SK-N-SH treated with all-trans-retinoic acid at 6 μM for 48 hours (cell line): Measurements from ENCODE around the gene SPATA46.

Experiments used
- ATAC-seq: fragments of 200-7000 bp; cut with Tn5 transposase; 3 replicates; pipeline ENCODE4 v1.9.1; 2020; ENCODE audit warnings: mild to moderate bottlenecking, moderate library complexity
- ARNTL ChIP-seq: fragments of 450-650 bp; formaldehyde crosslinking; IDR thresholded peaks from 2 replicates; pipeline ENCODE4 v1.5.0; 2020; ENCODE audit warnings: low read depth, mild to moderate bottlenecking, moderate library complexity, borderline replicate concordance
- BACH2 ChIP-seq: fragments of 250-450 bp; sonication (Bioruptor Pico); IDR thresholded peaks from 2 replicates; pipeline ENCODE4 v1.9.0; 2021; ENCODE audit warnings: mild to moderate bottlenecking, borderline replicate concordance
- CSDC2 ChIP-seq: fragments of 250-450 bp; sonication (Bioruptor Pico); IDR thresholded peaks from 2 replicates; pipeline ENCODE4 v1.5.0; 2020; ENCODE audit warnings: mild to moderate bottlenecking, moderate library complexity
- GLIS3 ChIP-seq: fragments of 250-450 bp; sonication (Bioruptor Pico); IDR thresholded peaks from 2 replicates; pipeline ENCODE4 v1.5.0; 2020; ENCODE audit warnings: mild to moderate bottlenecking, moderate library complexity
- ISL1 ChIP-seq: fragments of 250-450 bp; sonication (Bioruptor Pico); IDR thresholded peaks from 2 replicates; pipeline ENCODE4 v2.1.2; 2022; ENCODE audit warnings: mild to moderate bottlenecking, moderate library complexity
- OSR1 ChIP-seq: fragments of 250-450 bp; sonication (Bioruptor Pico); IDR thresholded peaks from 2 replicates; pipeline ENCODE4 v1.8.0; 2022; ENCODE audit warnings: moderate library complexity, mild to moderate bottlenecking, inconsistent platforms
- PPARA ChIP-seq: fragments of 250-450 bp; sonication (Bioruptor Pico); IDR thresholded peaks from 2 replicates; pipeline ENCODE4 v1.5.0; 2020; ENCODE audit warnings: mild to moderate bottlenecking, borderline replicate concordance
- RARB ChIP-seq: fragments of 250-450 bp; sonication (Bioruptor Pico); IDR thresholded peaks from 2 replicates; pipeline ENCODE4 v1.8.0; 2021; ENCODE audit warnings: mild to moderate bottlenecking, moderate library complexity
- TCF4 ChIP-seq: fragments of 250-450 bp; sonication (Bioruptor Pico); IDR thresholded peaks from 2 replicates; pipeline ENCODE4 v1.8.0; 2021; ENCODE audit warnings: mild to moderate bottlenecking, moderate library complexity, borderline replicate concordance
- TOX ChIP-seq: fragments of 250-450 bp; sonication (Bioruptor Pico); IDR thresholded peaks from 2 replicates; pipeline ENCODE4 v1.8.0; 2021; ENCODE audit warnings: mild to moderate bottlenecking, moderate library complexity, borderline replicate concordance
- ZC3H10 ChIP-seq: fragments of 250-450 bp; sonication (Bioruptor Pico); IDR thresholded peaks from 2 replicates; pipeline ENCODE4 v1.5.1; 2021; ENCODE audit warnings: mild to moderate bottlenecking, moderate library complexity
- ZFP3 ChIP-seq: fragments of 250-450 bp; sonication (Bioruptor Pico); IDR thresholded peaks from 2 replicates; pipeline ENCODE4 v1.5.0; 2020; ENCODE audit warnings: mild to moderate bottlenecking, moderate library complexity
- ZFP30 ChIP-seq: fragments of 450-650 bp; formaldehyde crosslinking; IDR thresholded peaks from 2 replicates; pipeline ENCODE4 v1.5.0; 2022; ENCODE audit warnings: mild to moderate bottlenecking, moderate library complexity
- ZNF70 ChIP-seq: fragments of 450-650 bp; formaldehyde crosslinking; IDR thresholded peaks from 2 replicates; pipeline ENCODE4 v1.5.0; 2020; ENCODE audit warnings: mild to moderate bottlenecking, moderate library complexity
- ZNF8 ChIP-seq: fragments of 450-650 bp; formaldehyde crosslinking; IDR thresholded peaks from 2 replicates; pipeline ENCODE4 v1.5.0; 2020; ENCODE audit warnings: mild to moderate bottlenecking, moderate library complexity
- TF ChIP-seq, protein P1 (sequence below): fragments of 250-450 bp; sonication (Bioruptor Pico); IDR thresholded peaks from 2 replicates; pipeline ENCODE4 v1.8.0; 2020; ENCODE audit warnings: mild to moderate bottlenecking, moderate library complexity, borderline replicate concordance
- TF ChIP-seq, protein P2 (sequence below): fragments of 250-450 bp; sonication (Bioruptor Pico); IDR thresholded peaks from 2 replicates; pipeline ENCODE4 v1.8.0; 2021; ENCODE audit warnings: low read depth, mild to moderate bottlenecking, moderate library complexity, borderline replicate concordance
- TF ChIP-seq, protein P3 (sequence below): fragments of 250-450 bp; sonication (Bioruptor Pico); IDR thresholded peaks from 2 replicates; pipeline ENCODE4 v1.5.1; 2021; ENCODE audit warnings: mild to moderate bottlenecking, moderate library complexity
- TF ChIP-seq, protein P4 (sequence below): fragments of 250-450 bp; sonication (Bioruptor Pico); IDR thresholded peaks from 2 replicates; pipeline ENCODE4 v1.5.1; 2020; ENCODE audit warnings: low read depth, mild to moderate bottlenecking, moderate library complexity
- TF ChIP-seq, protein P5 (sequence below): fragments of 250-450 bp; sonication (Bioruptor Pico); IDR thresholded peaks from 2 replicates; pipeline ENCODE4 v1.5.0; 2020; ENCODE audit warnings: mild to moderate bottlenecking, moderate library complexity

Gene SPATA46

DNA sequence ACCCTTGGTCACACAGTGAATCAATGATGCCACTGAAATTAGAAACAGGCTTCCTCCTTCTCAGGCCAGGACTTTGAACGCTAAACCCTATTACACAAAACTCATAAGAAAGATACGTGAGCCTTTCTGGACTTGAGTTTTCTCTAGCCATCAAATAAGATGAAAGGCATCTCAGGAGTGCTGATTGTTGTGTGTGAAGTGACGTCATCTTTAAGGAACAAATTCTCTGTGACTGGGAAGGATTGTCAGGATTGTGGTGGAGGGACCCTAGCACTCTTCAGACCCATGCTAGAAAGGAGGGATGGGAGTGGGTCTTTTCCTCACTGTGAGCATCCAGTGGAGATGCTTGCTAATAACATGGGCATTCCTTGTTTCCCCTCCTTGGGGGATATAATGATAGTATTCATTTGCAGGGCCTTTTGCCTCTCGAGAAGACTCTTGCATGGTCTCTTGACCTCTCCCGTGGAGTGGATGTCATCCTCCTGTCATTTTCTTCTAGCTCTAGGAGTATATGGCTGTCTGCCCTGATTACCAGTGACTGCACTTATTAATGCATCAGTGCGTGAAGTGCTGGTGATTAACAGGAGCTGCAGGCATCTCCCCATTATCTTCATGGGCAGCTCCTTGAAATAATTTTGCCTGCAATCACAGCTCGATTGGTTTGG, 39.9 kb downstream of the SPATA46 start:
- ATAC-seq: no peak
- TF ChIP-seq, protein P1, sequence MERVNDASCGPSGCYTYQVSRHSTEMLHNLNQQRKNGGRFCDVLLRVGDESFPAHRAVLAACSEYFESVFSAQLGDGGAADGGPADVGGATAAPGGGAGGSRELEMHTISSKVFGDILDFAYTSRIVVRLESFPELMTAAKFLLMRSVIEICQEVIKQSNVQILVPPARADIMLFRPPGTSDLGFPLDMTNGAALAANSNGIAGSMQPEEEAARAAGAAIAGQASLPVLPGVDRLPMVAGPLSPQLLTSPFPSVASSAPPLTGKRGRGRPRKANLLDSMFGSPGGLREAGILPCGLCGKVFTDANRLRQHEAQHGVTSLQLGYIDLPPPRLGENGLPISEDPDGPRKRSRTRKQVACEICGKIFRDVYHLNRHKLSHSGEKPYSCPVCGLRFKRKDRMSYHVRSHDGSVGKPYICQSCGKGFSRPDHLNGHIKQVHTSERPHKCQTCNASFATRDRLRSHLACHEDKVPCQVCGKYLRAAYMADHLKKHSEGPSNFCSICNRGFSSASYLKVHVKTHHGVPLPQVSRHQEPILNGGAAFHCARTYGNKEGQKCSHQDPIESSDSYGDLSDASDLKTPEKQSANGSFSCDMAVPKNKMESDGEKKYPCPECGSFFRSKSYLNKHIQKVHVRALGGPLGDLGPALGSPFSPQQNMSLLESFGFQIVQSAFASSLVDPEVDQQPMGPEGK (CRISPR knock-in tag): no peak
- no peak for TF ChIP-seq PPARA (CRISPR knock-in tag)
- TF ChIP-seq, protein P2, sequence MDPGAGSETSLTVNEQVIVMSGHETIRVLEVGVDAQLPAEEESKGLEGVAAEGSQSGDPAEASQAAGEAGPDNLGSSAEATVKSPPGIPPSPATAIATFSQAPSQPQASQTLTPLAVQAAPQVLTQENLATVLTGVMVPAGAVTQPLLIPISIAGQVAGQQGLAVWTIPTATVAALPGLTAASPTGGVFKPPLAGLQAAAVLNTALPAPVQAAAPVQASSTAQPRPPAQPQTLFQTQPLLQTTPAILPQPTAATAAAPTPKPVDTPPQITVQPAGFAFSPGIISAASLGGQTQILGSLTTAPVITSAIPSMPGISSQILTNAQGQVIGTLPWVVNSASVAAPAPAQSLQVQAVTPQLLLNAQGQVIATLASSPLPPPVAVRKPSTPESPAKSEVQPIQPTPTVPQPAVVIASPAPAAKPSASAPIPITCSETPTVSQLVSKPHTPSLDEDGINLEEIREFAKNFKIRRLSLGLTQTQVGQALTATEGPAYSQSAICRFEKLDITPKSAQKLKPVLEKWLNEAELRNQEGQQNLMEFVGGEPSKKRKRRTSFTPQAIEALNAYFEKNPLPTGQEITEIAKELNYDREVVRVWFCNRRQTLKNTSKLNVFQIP (CRISPR knock-in tag): no peak
- TF ChIP-seq TOX: no peak
- TF ChIP-seq ZFP3: no peak
- no peak for TF ChIP-seq ZFP30 (CRISPR knock-in tag)
- TF ChIP-seq, protein P3, sequence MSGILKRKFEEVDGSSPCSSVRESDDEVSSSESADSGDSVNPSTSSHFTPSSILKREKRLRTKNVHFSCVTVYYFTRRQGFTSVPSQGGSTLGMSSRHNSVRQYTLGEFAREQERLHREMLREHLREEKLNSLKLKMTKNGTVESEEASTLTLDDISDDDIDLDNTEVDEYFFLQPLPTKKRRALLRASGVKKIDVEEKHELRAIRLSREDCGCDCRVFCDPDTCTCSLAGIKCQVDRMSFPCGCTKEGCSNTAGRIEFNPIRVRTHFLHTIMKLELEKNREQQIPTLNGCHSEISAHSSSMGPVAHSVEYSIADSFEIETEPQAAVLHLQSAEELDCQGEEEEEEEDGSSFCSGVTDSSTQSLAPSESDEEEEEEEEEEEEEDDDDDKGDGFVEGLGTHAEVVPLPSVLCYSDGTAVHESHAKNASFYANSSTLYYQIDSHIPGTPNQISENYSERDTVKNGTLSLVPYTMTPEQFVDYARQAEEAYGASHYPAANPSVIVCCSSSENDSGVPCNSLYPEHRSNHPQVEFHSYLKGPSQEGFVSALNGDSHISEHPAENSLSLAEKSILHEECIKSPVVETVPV: no peak
- TF ChIP-seq, all 23 proteins: peak for 0

DNA sequence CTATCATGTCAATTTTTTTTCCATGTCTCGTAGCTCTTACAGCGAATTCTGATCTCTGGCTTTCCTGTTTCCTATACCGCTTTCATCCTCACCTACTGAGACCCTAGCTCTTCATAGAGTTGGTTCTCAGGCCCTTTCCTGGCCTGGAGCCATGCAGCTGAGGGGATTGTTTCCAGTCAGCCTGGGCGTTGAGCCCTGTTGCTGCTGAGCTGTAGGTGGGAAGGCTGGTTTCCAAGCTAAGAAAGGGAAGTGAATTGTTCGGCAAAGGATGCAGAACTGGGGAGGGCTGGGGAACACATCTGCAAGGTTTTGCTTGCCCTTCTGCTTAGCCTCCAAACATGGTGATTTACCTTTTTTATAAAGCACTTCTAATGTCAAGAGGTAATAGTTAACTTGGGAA, 41.5 kb downstream of the SPATA46 start:
- ATAC-seq: no peak

DNA sequence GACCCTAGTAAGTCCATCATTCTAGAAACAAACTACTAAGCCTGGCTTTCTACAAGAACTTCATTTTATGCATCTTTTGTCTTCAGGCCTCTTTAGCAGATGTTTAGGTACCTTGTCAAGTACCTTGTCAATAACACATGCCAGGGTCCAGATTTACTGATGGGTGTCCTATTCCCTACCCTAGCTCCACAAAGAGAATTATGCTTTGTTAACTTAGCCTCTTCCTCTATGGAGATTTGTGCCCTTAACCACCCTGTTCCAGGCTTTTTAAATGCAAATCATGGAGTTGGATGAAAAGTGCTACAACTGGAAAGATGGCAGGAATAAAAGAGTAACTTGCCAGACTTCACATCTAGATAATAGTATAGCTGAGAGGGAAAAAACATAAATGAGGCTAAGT, 42.7 kb downstream of the SPATA46 start:
- no peak for TF ChIP-seq ARNTL (CRISPR knock-in tag)
- TF ChIP-seq PPARA (CRISPR knock-in tag): no peak
- TF ChIP-seq GLIS3 (CRISPR knock-in tag): no peak
- TF ChIP-seq, protein P3: no peak
- no peak for TF ChIP-seq OSR1 (CRISPR knock-in tag)
- TF ChIP-seq TOX: no peak
- TF ChIP-seq BACH2 (CRISPR knock-in tag): no peak
- TF ChIP-seq ZFP3: no peak
- no peak for TF ChIP-seq ISL1 (CRISPR knock-in tag)
- TF ChIP-seq, protein P4, sequence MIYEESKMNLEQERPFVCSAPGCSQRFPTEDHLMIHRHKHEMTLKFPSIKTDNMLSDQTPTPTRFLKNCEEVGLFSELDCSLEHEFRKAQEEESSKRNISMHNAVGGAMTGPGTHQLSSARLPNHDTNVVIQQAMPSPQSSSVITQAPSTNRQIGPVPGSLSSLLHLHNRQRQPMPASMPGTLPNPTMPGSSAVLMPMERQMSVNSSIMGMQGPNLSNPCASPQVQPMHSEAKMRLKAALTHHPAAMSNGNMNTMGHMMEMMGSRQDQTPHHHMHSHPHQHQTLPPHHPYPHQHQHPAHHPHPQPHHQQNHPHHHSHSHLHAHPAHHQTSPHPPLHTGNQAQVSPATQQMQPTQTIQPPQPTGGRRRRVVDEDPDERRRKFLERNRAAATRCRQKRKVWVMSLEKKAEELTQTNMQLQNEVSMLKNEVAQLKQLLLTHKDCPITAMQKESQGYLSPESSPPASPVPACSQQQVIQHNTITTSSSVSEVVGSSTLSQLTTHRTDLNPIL: no peak
- TF ChIP-seq ZNF70: no peak
- TF ChIP-seq ZNF8 (CRISPR knock-in tag): no peak
- no peak for ATAC-seq

More for the DNA sequence above, 41.5 kb downstream of the SPATA46 start:
- TF ChIP-seq ARNTL (CRISPR knock-in tag): no peak
- TF ChIP-seq, protein P1 (CRISPR knock-in tag): no peak
- TF ChIP-seq, protein P5, sequence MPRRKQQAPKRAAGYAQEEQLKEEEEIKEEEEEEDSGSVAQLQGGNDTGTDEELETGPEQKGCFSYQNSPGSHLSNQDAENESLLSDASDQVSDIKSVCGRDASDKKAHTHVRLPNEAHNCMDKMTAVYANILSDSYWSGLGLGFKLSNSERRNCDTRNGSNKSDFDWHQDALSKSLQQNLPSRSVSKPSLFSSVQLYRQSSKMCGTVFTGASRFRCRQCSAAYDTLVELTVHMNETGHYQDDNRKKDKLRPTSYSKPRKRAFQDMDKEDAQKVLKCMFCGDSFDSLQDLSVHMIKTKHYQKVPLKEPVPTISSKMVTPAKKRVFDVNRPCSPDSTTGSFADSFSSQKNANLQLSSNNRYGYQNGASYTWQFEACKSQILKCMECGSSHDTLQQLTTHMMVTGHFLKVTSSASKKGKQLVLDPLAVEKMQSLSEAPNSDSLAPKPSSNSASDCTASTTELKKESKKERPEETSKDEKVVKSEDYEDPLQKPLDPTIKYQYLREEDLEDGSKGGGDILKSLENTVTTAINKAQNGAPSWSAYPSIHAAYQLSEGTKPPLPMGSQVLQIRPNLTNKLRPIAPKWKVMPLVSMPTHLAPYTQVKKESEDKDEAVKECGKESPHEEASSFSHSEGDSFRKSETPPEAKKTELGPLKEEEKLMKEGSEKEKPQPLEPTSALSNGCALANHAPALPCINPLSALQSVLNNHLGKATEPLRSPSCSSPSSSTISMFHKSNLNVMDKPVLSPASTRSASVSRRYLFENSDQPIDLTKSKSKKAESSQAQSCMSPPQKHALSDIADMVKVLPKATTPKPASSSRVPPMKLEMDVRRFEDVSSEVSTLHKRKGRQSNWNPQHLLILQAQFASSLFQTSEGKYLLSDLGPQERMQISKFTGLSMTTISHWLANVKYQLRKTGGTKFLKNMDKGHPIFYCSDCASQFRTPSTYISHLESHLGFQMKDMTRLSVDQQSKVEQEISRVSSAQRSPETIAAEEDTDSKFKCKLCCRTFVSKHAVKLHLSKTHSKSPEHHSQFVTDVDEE (CRISPR knock-in tag): no peak
- TF ChIP-seq, protein P3: no peak
- no peak for TF ChIP-seq TCF4 (CRISPR knock-in tag)
- no peak for TF ChIP-seq PPARA (CRISPR knock-in tag)
- TF ChIP-seq CSDC2: no peak
- no peak for TF ChIP-seq ZFP30 (CRISPR knock-in tag)
- TF ChIP-seq ZC3H10: no peak
- no peak for TF ChIP-seq GLIS3 (CRISPR knock-in tag)
- TF ChIP-seq ZNF8 (CRISPR knock-in tag): no peak
- no peak for TF ChIP-seq RARB (CRISPR knock-in tag)
